Panc1 (cell line): ENCODE results near the gene ANKMY1.

Experiments used
- CTCF ChIP-seq: fragments of 450-650 bp; IDR thresholded peaks from 2 replicates; pipeline ENCODE4 v1.5.1; 2017; ENCODE audit warnings: mild to moderate bottlenecking
- POLR2AphosphoS5 ChIP-seq: IDR thresholded peaks from 2 replicates; pipeline ENCODE4 v1.6.1; 2012; ENCODE audit warnings: mild to moderate bottlenecking, low read depth, low read length, moderate library complexity

GRCh38 chr2:240478346-240479110, 79.3 kb downstream of the ANKMY1 start:
- TF ChIP-seq CTCF (no peak), POLR2AphosphoS5 (no peak)
